ENCODE data around the gene CPN2.

The CPN2 gene

GRCh38 chr3:194298331-194299227, 52.5 kb downstream of the CPN2 start:
- TF ChIP-seq CTCF (IDR thresholded peaks at IDR 0.05; ENCODE audit: insufficient read depth, low read depth, low read length, missing control alignments): no peak
- no peak overlapping the region for H3K4me3 ChIP-seq (ENCODE audit: low read length)
- DNase-seq (ENCODE audit: low read depth): no peak

GRCh38 chr3:194296454-194297263, 54.5 kb downstream of the CPN2 start:
- DNase-seq (ENCODE audit: low read depth): peak; percentile 89
- H3K4me3 ChIP-seq (ENCODE audit: low read length): peak overlapping the region; percentile 15
- no peak for TF ChIP-seq CTCF (IDR thresholded peaks at IDR 0.05; ENCODE audit: insufficient read depth, low read depth, low read length, missing control alignments)

- H3K4me3 ChIP-seq (ENCODE audit: low read length): no peak overlapping the region
- no peak for TF ChIP-seq CTCF (IDR thresholded peaks at IDR 0.05; ENCODE audit: insufficient read depth, low read depth, low read length, missing control alignments)
- no peak for DNase-seq (ENCODE audit: low read depth)
Measured at GRCh38 chr3:194294895-194295214, 56.3 kb downstream of the CPN2 start.

GRCh38 chr3:194294199-194294894, 56.8 kb downstream of the CPN2 start:
- no peak for TF ChIP-seq CTCF (IDR thresholded peaks at IDR 0.05; ENCODE audit: insufficient read depth, low read depth, low read length, missing control alignments)
- DNase-seq (ENCODE audit: low read depth): no peak
- H3K4me3 ChIP-seq (ENCODE audit: low read length): no peak overlapping the region

GRCh38 chr3:194293546-194294198, 57.5 kb downstream of the CPN2 start:
- no peak for TF ChIP-seq CTCF (IDR thresholded peaks at IDR 0.05; ENCODE audit: insufficient read depth, low read depth, low read length, missing control alignments)
- no peak for DNase-seq (ENCODE audit: low read depth)
- no peak overlapping the region for H3K4me3 ChIP-seq (ENCODE audit: low read length)

- no peak overlapping the region for H3K4me3 ChIP-seq (ENCODE audit: low read length)
- no peak for DNase-seq (ENCODE audit: low read depth)
- TF ChIP-seq CTCF (IDR thresholded peaks at IDR 0.05; ENCODE audit: insufficient read depth, low read depth, low read length, missing control alignments): no peak
Measured at GRCh38 chr3:194292331-194292730, 58.8 kb downstream of the CPN2 start.
